SHP77 (cell line): ENCODE data around the gene TCHH.
"Not testable (repeated sequence)": the region's sequence is repeated elsewhere in the genome, so short reads cannot be mapped to it uniquely, and the experiment has no call there.

Source experiments
- DNase-seq, 2 experiments: peaks; one replicate each; lab custom pipeline; 2025; lab: John Stamatoyannopoulos, UW

Gene TCHH

GRCh38 chr1:152110860-152111514, 4.3 kb downstream of the TCHH start:
- DNase-seq = no peak

GRCh38 chr1:152110365-152110859, 4.8 kb downstream of the TCHH start:
- DNase-seq = peak; percentile 40 to 65

- DNase-seq = peak in 1 of 2 experiments; percentile 24
These were observed 5.3 kb downstream of the TCHH start for GRCh38 chr1:152109998-152110294.

GRCh38 chr1:152109231-152109997, 5.8 kb downstream of the TCHH start:
- DNase-seq = peak in 1 of 2 experiments; percentile 7

GRCh38 chr1:152108882-152109222, 6.4 kb downstream of the TCHH start:
- no peak for DNase-seq

- DNase-seq = peak; percentile 29 to 52
These were observed 7.0 kb downstream of the TCHH start for GRCh38 chr1:152107984-152108881.

- DNase-seq = no peak
These were observed 7.9 kb downstream of the TCHH start for GRCh38 chr1:152107031-152107983.

GRCh38 chr1:152104854-152105253, 10.4 kb downstream of the TCHH start:
- DNase-seq = no peak

- no peak for DNase-seq
These were observed 18.3 kb downstream of the TCHH start for GRCh38 chr1:152096931-152097330.

GRCh38 chr1:152089014-152089674, 26.1 kb downstream of the TCHH start, which contains the start of gene TCHHL1:
Gene TCHHL1, minus strand, starts transcription at chr1:152089064. Its CDS starts 921 bp downstream, at chr1:152088143.
- no peak for DNase-seq

- DNase-seq = no peak
These were observed 28.5 kb downstream of the TCHH start for GRCh38 chr1:152086760-152087159.

GRCh38 chr1:152084853-152085252, 30.4 kb downstream of the TCHH start:
- DNase-seq = no peak

GRCh38 chr1:152081026-152081425, 34.2 kb downstream of the TCHH start:
- not testable (repeated sequence) for DNase-seq

GRCh38 chr1:152080494-152080893, 34.8 kb downstream of the TCHH start:
- not testable (repeated sequence) for DNase-seq

- DNase-seq = no peak
These were observed 36.3 kb downstream of the TCHH start for GRCh38 chr1:152078831-152079441.

GRCh38 chr1:152072311-152072710, 42.9 kb downstream of the TCHH start:
- no peak for DNase-seq

GRCh38 chr1:152071123-152071522, 44.1 kb downstream of the TCHH start:
- DNase-seq = no peak

GRCh38 chr1:152067929-152068328, 47.3 kb downstream of the TCHH start:
- no peak for DNase-seq

GRCh38 chr1:152067150-152067549, 48.1 kb downstream of the TCHH start:
- no peak for DNase-seq

GRCh38 chr1:152061952-152062351, 53.3 kb downstream of the TCHH start:
- no peak for DNase-seq
